ENCODE results near the gene CMC1.

Gene CMC1

DNA sequence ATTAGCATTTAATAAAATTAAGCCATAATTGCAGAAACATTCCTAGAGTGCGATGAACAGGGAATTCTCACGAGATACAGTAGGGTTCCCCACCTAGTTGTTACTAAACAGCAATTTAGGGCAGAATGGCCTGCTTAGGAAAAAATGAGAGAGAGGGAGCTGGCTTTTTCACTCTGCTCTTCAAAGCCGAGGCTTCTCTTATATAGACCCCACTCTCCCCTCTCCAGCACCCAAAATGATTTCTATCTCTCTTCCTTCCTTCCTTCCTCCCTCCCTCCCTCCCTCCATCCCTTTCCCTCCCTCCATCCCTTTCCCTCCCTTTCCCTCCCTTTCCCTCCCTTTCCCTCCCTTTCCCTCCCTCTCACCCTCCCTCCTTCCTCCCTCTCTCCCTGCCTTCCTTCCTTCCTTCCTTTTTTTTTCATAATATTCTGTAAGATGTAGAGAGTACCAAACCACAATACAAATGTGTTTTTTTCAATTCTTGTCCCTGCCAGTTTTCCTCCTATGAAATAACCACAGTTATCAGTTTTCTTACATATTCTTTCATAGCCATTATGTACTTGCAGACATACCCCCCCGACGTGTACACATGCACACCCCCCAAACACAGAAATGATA is 59.0 kb downstream of the CMC1 start:
- DNase-seq (ENCODE audit: low read depth in 2 of 2): no peak

DNA sequence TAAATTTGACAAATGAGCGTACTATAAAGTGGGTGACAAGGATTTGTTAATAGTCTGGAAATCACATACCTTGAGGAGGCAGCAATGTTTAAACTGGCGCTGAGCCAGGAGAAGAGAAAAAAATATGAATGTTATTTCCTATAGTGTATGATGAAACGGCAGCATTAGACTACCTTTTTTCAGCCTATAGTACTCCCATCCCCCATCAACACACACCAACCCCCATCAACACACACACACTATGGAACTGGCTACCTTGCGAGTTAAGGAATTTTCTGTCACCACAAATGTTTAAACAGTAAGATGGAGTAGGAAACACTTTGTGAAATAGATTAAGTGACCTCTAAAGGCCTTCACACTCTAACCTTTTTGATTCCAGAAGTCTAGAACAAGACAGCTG is 60.3 kb downstream of the CMC1 start:
- DNase-seq (ENCODE audit: low read depth in 2 of 2): no peak

GRCh38 chr3:28308196-28308595 is 66.8 kb downstream of the CMC1 start:
- no peak for DNase-seq (ENCODE audit: low read depth in 2 of 2)

DNA sequence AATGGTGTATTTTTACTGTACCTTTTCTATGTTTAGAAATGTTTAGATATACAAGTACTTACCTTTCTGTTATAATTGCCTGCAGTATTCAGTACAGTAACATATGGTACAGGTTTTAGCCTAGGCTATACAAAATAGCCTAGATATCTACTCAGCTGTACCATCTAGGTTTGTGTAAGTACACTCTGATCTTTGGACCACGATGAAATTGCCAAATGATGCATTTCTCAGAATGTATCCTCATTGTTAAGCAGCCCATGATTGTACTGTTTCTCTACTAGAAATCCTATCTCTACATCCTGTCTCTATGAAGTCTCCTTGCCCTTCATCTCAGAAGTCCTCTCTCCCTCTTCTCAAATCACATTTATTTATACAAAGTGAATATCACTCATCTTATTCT is 74.3 kb downstream of the CMC1 start:
- DNase-seq (ENCODE audit: low read depth in 2 of 2): no peak

- no peak for DNase-seq (ENCODE audit: low read depth in 2 of 2)
Measured at GRCh38 chr3:28316226-28316625, 74.8 kb downstream of the CMC1 start.

DNA sequence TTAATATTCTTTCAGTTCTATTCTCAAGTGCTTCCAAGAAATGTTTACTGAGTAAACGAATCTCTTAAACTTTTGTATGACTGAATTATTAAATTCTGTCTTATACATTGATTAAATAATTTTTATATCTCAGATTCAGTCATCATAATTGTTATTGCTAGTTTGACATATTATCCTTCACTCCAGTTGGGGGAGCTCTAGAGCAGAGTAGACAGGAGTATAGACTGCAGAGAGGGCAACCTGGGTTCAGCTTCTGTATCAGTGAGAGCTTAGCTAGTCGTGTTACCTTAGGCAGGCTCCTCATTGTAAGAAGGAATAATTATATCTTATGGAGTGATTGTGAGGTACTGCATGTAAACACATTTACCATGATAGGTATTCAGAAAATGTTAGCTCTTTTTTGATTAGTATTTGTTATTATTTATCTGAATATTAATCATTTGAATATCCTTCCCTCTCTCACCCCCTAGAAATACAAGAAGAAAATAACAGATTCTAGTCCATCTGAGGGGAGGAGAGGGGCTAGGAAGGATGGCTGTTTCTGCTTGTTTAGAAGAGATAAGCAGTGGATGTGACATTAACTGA is 76.1 kb downstream of the CMC1 start:
- DNase-seq (ENCODE audit: low read depth in 2 of 2): peak in 1 of 2 donors; percentile 23

DNA sequence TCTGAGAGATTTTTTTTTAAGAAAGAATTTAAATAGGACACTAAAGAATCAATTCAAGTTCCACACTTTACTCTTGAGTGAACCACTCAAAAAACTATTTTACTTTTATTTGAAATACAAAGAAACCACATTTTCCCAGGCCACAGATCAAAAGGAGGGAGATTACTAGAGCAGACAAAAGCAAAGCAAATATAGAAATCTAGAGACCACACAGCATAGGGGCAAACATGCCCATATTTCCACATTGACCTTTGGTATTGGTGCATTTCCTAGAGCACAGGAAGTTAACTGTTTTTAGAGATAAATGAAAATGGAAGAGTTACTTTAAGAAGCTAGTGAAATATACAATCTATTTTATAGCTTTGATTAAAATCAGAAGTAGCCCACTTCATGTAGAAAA is 79.6 kb downstream of the CMC1 start:
- no peak for DNase-seq (ENCODE audit: low read depth in 2 of 2)

DNA sequence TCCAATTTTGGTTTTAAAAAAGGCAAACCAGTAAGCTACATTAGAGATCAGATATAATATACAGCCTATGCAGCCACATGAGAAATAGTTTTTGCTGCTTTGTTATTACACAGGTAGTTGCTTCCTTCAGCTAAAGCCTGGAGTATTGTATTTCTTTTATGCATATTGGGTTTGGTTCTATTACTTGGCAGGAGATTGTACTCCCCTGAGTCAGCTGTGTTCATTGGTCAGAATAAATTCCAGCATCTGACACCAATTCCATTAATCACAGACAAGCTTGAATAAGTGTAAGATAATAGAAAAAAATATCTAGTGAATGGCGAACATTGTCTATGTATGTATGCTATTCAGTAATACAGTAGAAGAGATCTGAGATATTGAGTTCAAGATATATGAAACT is 81.0 kb downstream of the CMC1 start:
- no peak for DNase-seq (ENCODE audit: low read depth in 2 of 2)

GRCh38 chr3:28326458-28326926 is 85.1 kb downstream of the CMC1 start:
- no peak for DNase-seq (ENCODE audit: low read depth in 2 of 2)

DNA sequence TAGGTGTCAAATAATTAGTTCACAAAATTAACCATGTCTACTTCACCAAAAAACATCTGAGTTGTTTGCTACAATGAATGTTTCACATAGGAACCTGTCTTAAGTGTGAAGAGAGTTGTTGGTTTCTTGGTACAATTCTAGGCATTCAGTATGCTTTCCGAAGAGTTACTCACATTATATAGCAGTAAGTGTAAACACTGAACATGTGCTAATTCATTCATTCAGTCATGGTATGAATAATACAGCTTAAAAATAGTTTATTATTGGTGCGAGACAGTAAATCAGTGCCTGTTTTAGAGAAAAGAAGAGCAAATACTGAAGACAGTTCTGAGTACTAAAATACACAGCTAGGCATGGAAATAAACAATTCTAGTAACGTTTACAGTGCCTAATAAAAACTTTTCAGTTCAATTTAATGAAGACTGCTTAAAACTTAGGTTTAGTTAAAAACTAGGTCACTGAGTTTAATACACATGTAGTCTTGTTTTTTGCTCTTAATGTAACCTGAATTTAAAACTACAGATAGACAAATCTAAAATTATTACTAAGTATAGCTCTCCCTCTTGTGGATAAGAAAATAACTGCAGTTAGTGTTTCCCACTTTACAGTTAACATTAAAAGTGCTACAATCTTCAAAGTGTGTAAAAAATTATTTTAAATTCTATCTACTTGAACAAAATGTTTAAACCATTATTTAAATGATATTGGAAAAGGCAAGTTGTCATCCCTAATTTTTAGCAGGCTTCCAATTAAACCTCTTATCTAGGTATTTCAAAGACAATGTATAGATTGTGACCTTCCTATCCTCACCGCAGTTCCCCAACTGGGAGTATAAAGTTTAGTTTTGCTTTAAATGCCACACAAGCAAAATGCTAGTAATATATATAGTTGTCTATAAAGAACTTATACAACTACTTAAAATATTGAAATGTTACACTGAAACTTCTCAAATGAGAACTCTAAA is 87.1 kb downstream of the CMC1 start:
- DNase-seq (ENCODE audit: low read depth in 2 of 2): no peak

DNA sequence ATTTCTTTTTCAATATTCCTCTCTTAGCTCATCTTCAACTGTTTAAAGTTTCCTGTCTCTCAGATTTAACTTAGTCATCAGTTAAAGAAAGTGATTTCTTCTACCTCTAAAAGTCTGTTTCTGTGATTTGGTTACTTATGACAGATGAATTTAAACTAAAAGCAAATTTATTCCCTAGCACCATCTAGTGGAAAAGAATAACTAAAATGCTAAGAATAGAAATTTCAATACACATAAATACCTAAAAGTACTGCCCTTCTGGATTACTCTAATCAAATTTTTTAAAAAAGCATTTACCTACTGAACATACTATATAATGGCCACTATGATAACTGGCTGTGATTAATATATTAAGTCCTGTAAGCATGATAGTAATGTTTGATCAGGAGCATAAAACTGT is 93.1 kb downstream of the CMC1 start:
- DNase-seq (ENCODE audit: low read depth in 2 of 2): no peak

- DNase-seq (ENCODE audit: low read depth in 2 of 2): no peak
Measured at GRCh38 chr3:28335246-28335645, 93.8 kb downstream of the CMC1 start.

DNA sequence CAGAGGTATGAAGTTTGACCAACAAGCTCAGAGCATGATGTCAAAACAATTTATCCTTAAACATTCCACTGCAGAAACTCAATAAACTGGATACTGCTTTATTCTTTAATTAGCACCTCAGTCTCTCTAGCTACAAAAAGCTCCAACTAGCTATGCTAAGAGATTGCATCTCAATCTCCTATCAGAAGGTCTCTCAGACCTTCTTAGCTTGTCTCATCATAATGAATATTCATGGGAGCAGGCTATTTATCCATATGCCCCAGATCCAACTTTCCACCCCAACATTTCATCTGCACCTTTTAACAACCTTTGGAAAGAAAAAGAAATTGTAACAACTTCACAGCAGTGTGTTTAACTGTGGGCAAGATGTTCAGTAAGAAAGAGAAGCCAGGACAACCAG is 95.8 kb downstream of the CMC1 start:
- DNase-seq (ENCODE audit: low read depth in 2 of 2): no peak

DNA sequence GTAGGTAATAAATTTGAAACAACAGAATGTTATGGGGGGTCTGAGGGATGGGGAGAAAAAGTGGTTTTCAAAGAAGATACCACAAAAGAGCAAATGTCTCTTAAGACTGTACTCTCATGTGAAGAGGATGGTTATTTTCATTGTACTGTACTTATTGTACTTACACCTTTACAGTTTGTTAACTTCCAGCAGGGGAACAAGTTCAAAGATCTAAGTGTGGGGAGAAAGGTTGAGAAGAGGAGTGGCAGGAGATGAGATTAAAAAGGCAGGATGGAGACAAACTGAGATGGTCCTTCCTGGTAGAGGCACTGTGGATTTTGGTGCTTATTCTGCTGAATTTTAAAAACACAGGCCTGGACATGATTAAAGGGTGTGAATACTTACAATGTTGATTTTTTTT is 101.7 kb downstream of the CMC1 start:
- no peak for DNase-seq (ENCODE audit: low read depth in 2 of 2)

DNA sequence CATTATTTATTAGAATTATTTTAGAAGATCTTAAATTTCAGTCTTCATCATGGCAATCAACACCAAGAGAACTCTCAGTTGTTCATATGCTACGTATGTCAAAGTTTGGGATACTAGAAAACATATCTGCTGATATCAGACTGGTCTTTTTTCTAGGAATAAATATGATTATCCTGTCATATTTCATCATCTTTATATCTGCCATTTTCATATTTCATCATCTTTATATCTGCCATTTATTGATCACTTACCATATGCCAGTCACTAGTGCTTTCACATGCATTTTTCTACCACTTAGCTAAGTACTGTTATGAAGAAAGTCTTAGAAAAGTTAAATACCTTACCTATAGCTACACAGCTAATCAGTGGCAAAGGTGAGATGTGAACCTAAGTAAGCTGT is 104.3 kb downstream of the CMC1 start:
- no peak for DNase-seq (ENCODE audit: low read depth in 2 of 2)

DNA sequence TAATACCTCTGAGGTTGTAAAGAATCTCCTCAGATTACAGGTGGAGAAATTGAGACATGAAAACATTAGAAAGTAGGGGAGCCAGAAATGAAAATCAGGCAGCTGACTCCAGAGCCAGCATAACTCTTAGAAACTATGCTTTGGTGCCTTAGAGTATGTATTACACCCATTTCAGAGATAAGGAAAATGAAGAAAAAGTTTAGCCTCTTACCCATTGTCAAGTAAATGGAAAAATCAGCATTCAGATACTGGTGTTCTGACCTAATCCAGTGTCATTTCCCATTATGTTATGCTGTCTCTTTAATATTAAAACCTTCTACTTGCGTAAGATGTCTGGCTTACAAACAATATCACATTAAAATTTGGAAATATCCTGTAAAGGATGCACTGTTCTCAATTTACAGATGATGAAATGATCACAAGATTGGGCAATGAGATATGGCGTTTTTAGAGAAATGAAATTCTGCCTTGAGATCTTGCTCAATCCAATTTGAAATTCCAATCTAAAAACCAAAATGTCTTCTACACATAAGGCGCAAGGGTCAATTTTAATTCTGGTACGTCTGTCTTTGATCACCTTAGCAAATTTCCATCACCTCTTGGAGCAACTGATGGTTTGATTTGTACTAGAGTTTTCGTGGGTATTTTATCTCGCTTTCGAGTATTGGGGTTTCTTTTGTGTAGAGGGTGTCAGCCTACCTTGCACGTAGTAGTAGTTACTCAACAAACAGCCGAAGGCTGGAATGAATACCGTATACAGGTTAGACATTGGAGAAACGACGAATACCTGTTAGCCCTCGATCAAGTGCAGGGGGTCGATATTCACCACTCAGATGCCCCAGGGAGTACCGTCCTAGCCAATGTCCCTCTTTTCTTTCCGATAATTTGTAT is 106.2 kb downstream of the CMC1 start:
- no peak for DNase-seq (ENCODE audit: low read depth in 2 of 2)

DNA sequence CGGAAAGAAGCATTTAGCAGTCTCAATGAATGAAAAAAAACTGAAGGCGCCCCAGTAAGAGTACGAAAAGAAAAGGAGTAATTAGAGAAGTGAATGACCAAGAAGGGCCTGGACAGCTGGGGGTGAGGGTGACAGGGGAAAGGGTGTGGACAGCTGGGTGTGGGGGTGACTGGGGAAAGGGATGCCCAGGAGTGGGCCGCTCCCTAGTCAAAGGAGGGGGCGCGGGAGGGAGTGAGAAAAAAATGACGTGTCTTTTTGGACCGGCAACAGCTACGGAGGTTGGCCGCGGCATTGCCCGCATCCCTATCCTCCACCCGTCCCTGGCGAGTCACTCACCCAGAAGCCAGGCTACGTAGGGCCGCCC is 106.8 kb downstream of the CMC1 start:
- DNase-seq (ENCODE audit: low read depth in 2 of 2): no peak

DNA sequence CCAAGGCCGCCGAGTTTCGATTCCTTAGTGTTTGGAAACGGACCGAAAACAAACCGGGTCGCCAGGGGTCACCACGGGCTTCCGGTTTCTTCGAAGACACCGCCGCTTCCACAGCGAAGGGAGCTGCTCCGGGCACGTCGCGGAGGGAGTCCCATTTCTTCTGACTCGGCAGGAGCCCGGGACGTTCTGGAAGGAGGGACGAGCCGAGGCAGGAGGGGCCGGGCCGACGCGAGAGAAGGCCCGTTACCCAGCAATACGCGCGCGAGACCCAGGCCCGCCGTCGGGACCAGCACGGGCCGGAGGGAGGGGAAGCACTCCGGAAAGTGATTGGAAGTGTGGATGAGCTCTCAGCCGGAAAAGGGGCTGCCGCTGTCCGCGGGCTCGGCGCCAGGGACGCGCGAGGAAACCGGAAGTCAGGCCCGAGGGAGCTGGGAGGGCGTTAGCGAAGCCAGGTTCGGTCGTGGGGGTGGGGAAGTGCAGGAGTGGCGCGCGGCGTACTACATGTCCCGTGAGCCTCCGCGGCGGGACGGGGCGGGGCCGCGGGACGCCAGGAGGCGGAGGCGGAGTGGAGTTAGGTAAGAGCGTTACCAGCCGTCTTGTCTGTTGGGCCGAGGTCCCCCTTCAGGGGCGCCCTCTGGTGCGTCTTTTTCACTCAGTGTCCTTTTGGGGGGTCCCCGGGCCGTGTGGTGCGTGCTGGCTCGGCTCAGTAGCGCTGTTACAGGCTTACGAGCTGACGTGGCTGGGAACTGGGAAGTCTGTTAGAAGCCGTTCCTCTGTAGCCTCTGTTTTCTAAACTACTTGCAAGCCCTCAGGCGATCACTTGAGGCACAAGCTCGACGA is 107.4 kb downstream of the CMC1 start, which contains the start of the genes AZI2 and ZCWPW2:
TSS of gene AZI2 (minus strand) at position 196 of the 840 bp plus-strand sequence. CDS start 8,207 bp downstream, outside the sequence.
TSS of gene ZCWPW2 (plus strand) at position 93 of the 840 bp plus-strand sequence. CDS start 64,348 bp downstream, outside the sequence.
- peak; percentile 85 to 90 for DNase-seq (ENCODE audit: low read depth in 2 of 2)

- DNase-seq (ENCODE audit: low read depth in 2 of 2): no peak
Measured at GRCh38 chr3:28349469-28350000, 108.1 kb downstream of the CMC1 start.
